K562 (cell line): ENCODE results near the gene THOC1. TPM values are rescaled to one million over a fixed set of nuclear protein-coding genes. Genes with fewer than 3 reads are reported as not detected.

Source experiments
- ATAC-seq: fragments of 200-7000 bp; cut with Tn5 transposase; 3 replicates; pipeline ENCODE4 v1.9.1; 2020; ENCODE audit warnings: moderate library complexity
- BruUV-seq: library from RNA; stranded (reverse); fragments of 400-500 nt; replicated peaks from 2 replicates; lab custom pipeline; 2021; lab: Mats Ljungman, UMichigan
- CTCF ChIA-PET: fragments of 300-600 bp; formaldehyde crosslinking; extraction: SDS; loops from one replicate; lab custom pipeline; 2021; ENCODE audit warnings: low intra/inter-chr PET ratio; lab: Yijun Ruan, JAX
- POLR2A ChIA-PET: fragments of 300-600, 350-650 bp; sonication (Branson Sonifier 250); formaldehyde crosslinking; extraction: SDS; loops from one replicate; lab custom pipeline; 2021; ENCODE audit warnings: antibody characterized with exemption, inconsistent platforms; lab: Yijun Ruan, JAX
- DNase-seq, 4 experiments: peaks; one replicate each; pipeline versions ENCODE4 v3.0.0 to v3.0.0-alpha.2; 2011 to 2018; ENCODE audit warnings: low spot score in 3 of 4, mixed read lengths in 3 of 4; ENCODE audit errors: extremely low read depth in 1 of 4
- FAIRE-seq: peaks from 2 replicates; lab custom pipeline; 2011; peaks lifted over from hg19 to GRCh38; lab: Jason Lieb, UNC
- H2AFZ ChIP-seq: 2 replicates; pipeline ENCODE4 v1.6.0; 2011; ENCODE audit warnings: low read depth, low read length, control low read depth, inconsistent platforms
- H3K27ac ChIP-seq: fragments of 200-600 bp; 3 replicates; pipeline ENCODE4 v1.8.0; 2011; ENCODE audit warnings: low read depth, mild to moderate bottlenecking, control low read depth, inconsistent platforms, low read length, moderate library complexity, mixed read lengths; ENCODE audit errors: extremely low read depth
- H3K27me3 ChIP-seq, 2 experiments: fragments of 300-600 bp in 1 of 2; 2 replicates in 1 of 2; 3 replicates in 1 of 2; pipeline versions ENCODE4 v1.6.0 to v1.8.0; 2011; ENCODE audit warnings: inconsistent platforms in 2 of 2, low read length in 2 of 2, mild to moderate bottlenecking in 1 of 2, mixed read lengths in 1 of 2, moderate library complexity in 1 of 2; ENCODE audit not compliant: control insufficient read depth in 2 of 2, insufficient read depth in 2 of 2
- H3K36me3 ChIP-seq: fragments of 300-600 bp; 3 replicates; pipeline ENCODE4 v1.8.0; 2011; ENCODE audit warnings: mild to moderate bottlenecking, low read length, inconsistent platforms; ENCODE audit not compliant: control insufficient read depth, insufficient read depth
- H3K4me1 ChIP-seq, 2 experiments: fragments of 200-600 bp in 1 of 2; replicated peaks in 1 of 2; 2 replicates in 1 of 2; 3 replicates in 1 of 2; pipeline versions ENCODE4 v1.5.1 to v1.8.0; 2011; ENCODE audit warnings: inconsistent platforms in 2 of 2, low read length in 2 of 2, mild to moderate bottlenecking in 1 of 2, mixed read lengths in 1 of 2, moderate library complexity in 1 of 2; ENCODE audit not compliant: control insufficient read depth in 2 of 2, insufficient read depth in 2 of 2
- H3K4me2 ChIP-seq: 2 replicates; pipeline ENCODE4 v1.6.1; 2011; ENCODE audit warnings: low read length, control low read depth, inconsistent platforms, mixed read lengths; ENCODE audit not compliant: insufficient read depth
- H3K4me3 ChIP-seq: fragments of 200-600 bp; sonication (generic), shearing (Covaris generic); 2 replicates; pipeline ENCODE4 v1.5.1; 2016; ENCODE audit warnings: control low read depth, inconsistent platforms
- H3K79me2 ChIP-seq: fragments of 200-600 bp; 3 replicates; pipeline ENCODE4 v1.8.0; 2011; ENCODE audit warnings: low read length, inconsistent platforms; ENCODE audit not compliant: control insufficient read depth, insufficient read depth
- H3K9ac ChIP-seq, 2 experiments: 2 replicates each; pipeline versions ENCODE4 v1.6.0 to v1.6.1; 2011; ENCODE audit warnings: low read depth in 2 of 2, low read length in 2 of 2, control low read depth in 1 of 2, inconsistent platforms in 1 of 2, mild to moderate bottlenecking in 1 of 2, mixed read lengths in 1 of 2; ENCODE audit not compliant: insufficient read depth in 1 of 2
- H3K9me1 ChIP-seq: one replicate; pipeline ENCODE4 v1.6.0; 2011; ENCODE audit warnings: inconsistent platforms, mild to moderate bottlenecking, low read length, moderate library complexity; ENCODE audit not compliant: control insufficient read depth, insufficient read depth
- H3K9me3 ChIP-seq: replicated peaks from 2 replicates; pipeline ENCODE4 v1.5.1; 2011; ENCODE audit warnings: low read depth, low read length, inconsistent platforms; ENCODE audit not compliant: control insufficient read depth, insufficient read depth
- H4K20me1 ChIP-seq: replicated peaks from 2 replicates; pipeline ENCODE4 v1.6.1; 2011; ENCODE audit warnings: low read length, inconsistent platforms, mixed read lengths; ENCODE audit not compliant: control insufficient read depth, insufficient read depth
- COPS2 ChIP-seq: fragments of 450-650 bp; conservative IDR thresholded peaks from 2 replicates; pipeline ENCODE4 v1.6.1; 2016; ENCODE audit warnings: mild to moderate bottlenecking, moderate library complexity
- DIDO1 ChIP-seq: fragments of 450-650 bp; IDR thresholded peaks from 2 replicates; pipeline ENCODE4 v1.6.1; 2016; ENCODE audit warnings: low read depth, missing biosample characterization, missing genetic modification characterization
- EP400 ChIP-seq: fragments of 450-650 bp; IDR thresholded peaks from 2 replicates; pipeline ENCODE4 v1.6.1; 2017; ENCODE audit warnings: antibody characterized with exemption, mild to moderate bottlenecking, moderate library complexity
- ETS2 ChIP-seq: IDR thresholded peaks from 2 replicates; pipeline ENCODE4 v1.6.1; 2016; ENCODE audit warnings: borderline replicate concordance, missing genetic modification characterization, mild to moderate bottlenecking, moderate library complexity, missing compliant biosample characterization; ENCODE audit not compliant: poor library complexity, severe bottlenecking
- NRF1 ChIP-seq, 2 experiments: fragments of 450-650 bp; IDR thresholded peaks in 1 of 2; conservative IDR thresholded peaks in 1 of 2; 2 replicates each; pipeline ENCODE4 v1.6.1; 2014; ENCODE audit warnings: mild to moderate bottlenecking in 2 of 2
- POLR2B ChIP-seq: fragments of 450-650 bp; IDR thresholded peaks from 2 replicates; pipeline ENCODE4 v1.6.1; 2018; ENCODE audit warnings: low read depth; ENCODE audit not compliant: partially characterized antibody
- RBM34 ChIP-seq: fragments of 200-400 bp; formaldehyde crosslinking; IDR thresholded peaks from 2 replicates; pipeline ENCODE4 v1.6.1; 2018; ENCODE audit warnings: low read length, borderline replicate concordance; ENCODE audit not compliant: insufficient read depth
- SIN3B ChIP-seq: fragments of 450-650 bp; IDR thresholded peaks from 2 replicates; pipeline ENCODE4 v1.6.1; 2017; ENCODE audit warnings: low read depth, mild to moderate bottlenecking, moderate library complexity
- WGBS: fragments of 100-300 bp; shearing (Covaris generic); methylation state at CpG from one replicate; pipeline ENCODE4 v1.1.6; 2016; ENCODE audit warnings: low coverage, mixed read lengths; ENCODE audit not compliant: insufficient coverage; ENCODE audit errors: missing lambda C conversion rate; 5-methylcytosine and 5-hydroxymethylcytosine counted together
- in situ Hi-C: fragments of 300-500 bp; cut with MboI; formaldehyde crosslinking; loops from 4 replicates; pipeline ENCODE4 v1.15.0; 2018; ENCODE audit warnings: inconsistent platforms, mixed read lengths
- intact Hi-C: fragments of 100-400 bp; cut with micrococcal nuclease; formaldehyde crosslinking; loops from 2 replicates; pipeline ENCODE4 v1.14.2; 2022
- polyA plus RNA-seq, 8 experiments: library from polyadenylated mRNA; depleted of rRNA in 4 of 8; stranded (reverse) in 5 of 8; unstranded in 3 of 8; fragments of >200 nt; fragmentation: Nextera tagmentation in 2 of 8; fragmentation: Illumina TruSeq in 1 of 8; extraction: Ambion mirVana in 2 of 8; extraction: Trizol in 1 of 8; gene quantifications; 2 replicates each; pipeline versions ENCODE4 v1.2.1 to v1.2.3, GENCODE V29; 2011 to 2014; ENCODE audit warnings: inconsistent platforms in 1 of 8, missing spikeins in 1 of 8
- total RNA-seq, 7 experiments: library from RNA; depleted of rRNA in 6 of 7; stranded (reverse); fragments of >200 nt in 6 of 7; fragmentation: Illumina TruSeq in 2 of 7; extraction: Trizol in 2 of 7; gene quantifications; 2 replicates each; pipeline versions ENCODE4 v1.2.1 to v1.2.3, GENCODE V29; 2011 to 2021; ENCODE audit warnings: low replicate concordance in 1 of 7
- TF ChIP-seq, protein P1 (sequence below): fragments of 450-650 bp; conservative IDR thresholded peaks from 2 replicates; pipeline ENCODE4 v1.6.1; 2016; ENCODE audit warnings: missing genetic modification characterization, low read depth, mild to moderate bottlenecking, control low read depth, missing compliant biosample characterization
- TF ChIP-seq, protein P2 (sequence below): fragments of 150-350 bp; conservative IDR thresholded peaks from 2 replicates; pipeline ENCODE4 v1.6.1; 2014; ENCODE audit warnings: low read length
- TF ChIP-seq, protein P3 (sequence below): fragments of 450-650 bp; IDR thresholded peaks from 2 replicates; pipeline ENCODE4 v1.6.1; 2016
- TF ChIP-seq, protein P4 (sequence below): fragments of 450-650 bp; IDR thresholded peaks from 2 replicates; pipeline ENCODE4 v1.7.1; 2018; ENCODE audit warnings: mild to moderate bottlenecking, low read depth; ENCODE audit not compliant: partially characterized antibody

Gene THOC1
- total and polyA plus RNA-seq, 9 of the 15 experiments (the other 6 are each of a cell fraction or from before 2014, with no cell fraction given), result 71.1 to 143 (median 107) TPM

DNA sequence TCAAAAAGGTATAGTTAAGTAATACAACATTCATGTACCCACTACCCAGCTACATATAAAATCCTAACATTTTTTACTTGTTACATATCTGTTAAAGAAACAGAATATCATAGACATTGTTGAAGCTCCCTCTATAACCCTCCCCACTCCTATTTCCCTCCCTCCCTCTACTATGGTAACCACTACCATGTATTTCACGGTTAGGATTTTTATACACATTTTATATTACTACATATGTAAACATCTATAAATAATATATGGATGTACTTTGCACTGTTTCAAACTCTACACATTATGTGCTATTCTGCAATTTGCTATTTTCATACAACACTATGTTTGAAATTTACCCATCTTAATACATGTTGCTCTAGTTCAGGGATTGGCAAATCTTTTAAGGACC, 36.3 kb downstream of the THOC1 start (continued):
- TF ChIP-seq, protein P1, sequence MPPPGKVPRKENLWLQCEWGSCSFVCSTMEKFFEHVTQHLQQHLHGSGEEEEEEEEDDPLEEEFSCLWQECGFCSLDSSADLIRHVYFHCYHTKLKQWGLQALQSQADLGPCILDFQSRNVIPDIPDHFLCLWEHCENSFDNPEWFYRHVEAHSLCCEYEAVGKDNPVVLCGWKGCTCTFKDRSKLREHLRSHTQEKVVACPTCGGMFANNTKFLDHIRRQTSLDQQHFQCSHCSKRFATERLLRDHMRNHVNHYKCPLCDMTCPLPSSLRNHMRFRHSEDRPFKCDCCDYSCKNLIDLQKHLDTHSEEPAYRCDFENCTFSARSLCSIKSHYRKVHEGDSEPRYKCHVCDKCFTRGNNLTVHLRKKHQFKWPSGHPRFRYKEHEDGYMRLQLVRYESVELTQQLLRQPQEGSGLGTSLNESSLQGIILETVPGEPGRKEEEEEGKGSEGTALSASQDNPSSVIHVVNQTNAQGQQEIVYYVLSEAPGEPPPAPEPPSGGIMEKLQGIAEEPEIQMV (tag), result no peak
- TF ChIP-seq NRF1 (conservative IDR thresholded peaks at IDR 0.05 in 1 of 2, IDR thresholded peaks at IDR 0.05 in 1 of 2) (no peak), EP400 (no peak), SIN3B (no peak), COPS2 (no peak)
- TF ChIP-seq, protein P2, sequence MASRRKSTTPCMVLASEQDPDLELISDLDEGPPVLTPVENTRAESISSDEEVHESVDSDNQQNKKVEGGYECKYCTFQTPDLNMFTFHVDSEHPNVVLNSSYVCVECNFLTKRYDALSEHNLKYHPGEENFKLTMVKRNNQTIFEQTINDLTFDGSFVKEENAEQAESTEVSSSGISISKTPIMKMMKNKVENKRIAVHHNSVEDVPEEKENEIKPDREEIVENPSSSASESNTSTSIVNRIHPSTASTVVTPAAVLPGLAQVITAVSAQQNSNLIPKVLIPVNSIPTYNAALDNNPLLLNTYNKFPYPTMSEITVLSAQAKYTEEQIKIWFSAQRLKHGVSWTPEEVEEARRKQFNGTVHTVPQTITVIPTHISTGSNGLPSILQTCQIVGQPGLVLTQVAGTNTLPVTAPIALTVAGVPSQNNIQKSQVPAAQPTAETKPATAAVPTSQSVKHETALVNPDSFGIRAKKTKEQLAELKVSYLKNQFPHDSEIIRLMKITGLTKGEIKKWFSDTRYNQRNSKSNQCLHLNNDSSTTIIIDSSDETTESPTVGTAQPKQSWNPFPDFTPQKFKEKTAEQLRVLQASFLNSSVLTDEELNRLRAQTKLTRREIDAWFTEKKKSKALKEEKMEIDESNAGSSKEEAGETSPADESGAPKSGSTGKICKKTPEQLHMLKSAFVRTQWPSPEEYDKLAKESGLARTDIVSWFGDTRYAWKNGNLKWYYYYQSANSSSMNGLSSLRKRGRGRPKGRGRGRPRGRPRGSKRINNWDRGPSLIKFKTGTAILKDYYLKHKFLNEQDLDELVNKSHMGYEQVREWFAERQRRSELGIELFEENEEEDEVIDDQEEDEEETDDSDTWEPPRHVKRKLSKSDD, result no peak

DNA sequence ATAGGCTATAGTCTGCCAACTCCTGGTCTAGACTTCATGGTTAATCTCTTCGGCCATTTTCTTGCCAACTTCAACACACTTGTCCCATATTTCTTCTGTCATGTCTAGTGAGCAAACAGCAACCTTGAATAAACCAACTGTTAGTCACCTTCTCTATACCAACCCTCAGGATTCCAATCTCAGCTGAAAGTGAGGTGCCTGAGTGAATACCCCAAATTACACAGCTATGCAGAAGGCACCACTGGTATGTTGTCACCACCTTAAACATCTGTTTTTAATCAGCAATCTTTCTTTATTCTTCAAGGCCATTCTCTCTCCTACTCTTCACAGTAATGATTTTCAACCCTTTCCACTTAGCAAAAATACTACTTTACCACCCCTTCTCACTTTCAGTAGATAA, 39.3 kb downstream of the THOC1 start:
- CTCF ChIA-PET, result no interaction called here
- Histone ChIP-seq H4K20me1 (no peaks in the 10 kb centered on the region), H3K27ac (no peak overlapping the region), H3K36me3 (peaks cover 58% of the 10 kb centered on the region), H3K27me3 (no peaks in the 10 kb centered on the region), H3K4me1 (no peaks in the 10 kb centered on the region), H3K9me3 (no peaks in the 10 kb centered on the region), H3K4me2 (no peak overlapping the region), H3K9ac (no peak overlapping the region), H3K9me1 (no peaks in the 10 kb centered on the region), H3K79me2 (no peaks in the 10 kb centered on the region), H2AFZ (no peak overlapping the region), H3K4me3 (no peak overlapping the region)
- peak; percentile 46 for FAIRE-seq
- no peak for DNase-seq
- no peak for ATAC-seq
- no TSS peak for BruUV-seq
- WGBS, result 100% methylated on average over 1 of the region's 1 CpG
- TF ChIP-seq POLR2B (peak; percentile 1), DIDO1 (tag) (no peak), ETS2 (tag) (no peak), RBM34 (no peak)
- TF ChIP-seq, protein P3, sequence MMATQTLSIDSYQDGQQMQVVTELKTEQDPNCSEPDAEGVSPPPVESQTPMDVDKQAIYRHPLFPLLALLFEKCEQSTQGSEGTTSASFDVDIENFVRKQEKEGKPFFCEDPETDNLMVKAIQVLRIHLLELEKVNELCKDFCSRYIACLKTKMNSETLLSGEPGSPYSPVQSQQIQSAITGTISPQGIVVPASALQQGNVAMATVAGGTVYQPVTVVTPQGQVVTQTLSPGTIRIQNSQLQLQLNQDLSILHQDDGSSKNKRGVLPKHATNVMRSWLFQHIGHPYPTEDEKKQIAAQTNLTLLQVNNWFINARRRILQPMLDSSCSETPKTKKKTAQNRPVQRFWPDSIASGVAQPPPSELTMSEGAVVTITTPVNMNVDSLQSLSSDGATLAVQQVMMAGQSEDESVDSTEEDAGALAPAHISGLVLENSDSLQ, result no peak
- TF ChIP-seq, protein P4, sequence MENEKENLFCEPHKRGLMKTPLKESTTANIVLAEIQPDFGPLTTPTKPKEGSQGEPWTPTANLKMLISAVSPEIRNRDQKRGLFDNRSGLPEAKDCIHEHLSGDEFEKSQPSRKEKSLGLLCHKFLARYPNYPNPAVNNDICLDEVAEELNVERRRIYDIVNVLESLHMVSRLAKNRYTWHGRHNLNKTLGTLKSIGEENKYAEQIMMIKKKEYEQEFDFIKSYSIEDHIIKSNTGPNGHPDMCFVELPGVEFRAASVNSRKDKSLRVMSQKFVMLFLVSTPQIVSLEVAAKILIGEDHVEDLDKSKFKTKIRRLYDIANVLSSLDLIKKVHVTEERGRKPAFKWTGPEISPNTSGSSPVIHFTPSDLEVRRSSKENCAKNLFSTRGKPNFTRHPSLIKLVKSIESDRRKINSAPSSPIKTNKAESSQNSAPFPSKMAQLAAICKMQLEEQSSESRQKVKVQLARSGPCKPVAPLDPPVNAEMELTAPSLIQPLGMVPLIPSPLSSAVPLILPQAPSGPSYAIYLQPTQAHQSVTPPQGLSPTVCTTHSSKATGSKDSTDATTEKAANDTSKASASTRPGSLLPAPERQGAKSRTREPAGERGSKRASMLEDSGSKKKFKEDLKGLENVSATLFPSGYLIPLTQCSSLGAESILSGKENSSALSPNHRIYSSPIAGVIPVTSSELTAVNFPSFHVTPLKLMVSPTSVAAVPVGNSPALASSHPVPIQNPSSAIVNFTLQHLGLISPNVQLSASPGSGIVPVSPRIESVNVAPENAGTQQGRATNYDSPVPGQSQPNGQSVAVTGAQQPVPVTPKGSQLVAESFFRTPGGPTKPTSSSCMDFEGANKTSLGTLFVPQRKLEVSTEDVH, result no peak
- intact Hi-C loops, result no loop called here
- in situ Hi-C loops, result no loop called here
- POLR2A ChIA-PET, result interaction anchor here (0.8 to 0.9 kb wide), 2 partner anchors 8 to 14 kb away, joined by 3 read pairs; no protein-coding TSS in a partner anchor
